GM21360 (cell line): Measurements from ENCODE around the gene TLE4.

ENCODE experiments used
- ATAC-seq: cut with Tn5 transposase; IDR thresholded peaks from one replicate; pipeline ENCODE4 v1.9.1; 2021; ENCODE audit warnings: mild to moderate bottlenecking, moderate library complexity; ENCODE audit not compliant: unreplicated experiment

TLE4 gene

DNA sequence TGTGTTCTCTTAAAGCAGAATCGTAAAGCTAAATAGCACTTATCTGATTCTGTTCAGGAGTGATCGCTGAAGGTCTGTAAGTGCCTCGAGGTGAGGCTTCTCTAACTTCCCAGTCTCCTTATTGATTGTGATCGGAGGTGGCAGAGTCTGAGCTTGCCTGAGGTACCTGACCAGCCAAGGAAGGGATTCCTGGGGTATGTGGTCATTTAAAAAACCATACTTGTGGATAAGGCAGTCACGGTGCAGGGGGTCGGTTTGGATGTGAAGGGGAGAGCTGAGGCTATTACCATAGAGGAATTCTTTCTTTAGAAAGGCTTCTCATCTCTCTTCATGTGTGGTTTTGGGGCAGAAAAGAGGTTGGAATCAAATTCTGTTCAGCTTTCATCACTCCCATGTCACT is 193.7 kb downstream of the TLE4 start:
- no peak for ATAC-seq

DNA sequence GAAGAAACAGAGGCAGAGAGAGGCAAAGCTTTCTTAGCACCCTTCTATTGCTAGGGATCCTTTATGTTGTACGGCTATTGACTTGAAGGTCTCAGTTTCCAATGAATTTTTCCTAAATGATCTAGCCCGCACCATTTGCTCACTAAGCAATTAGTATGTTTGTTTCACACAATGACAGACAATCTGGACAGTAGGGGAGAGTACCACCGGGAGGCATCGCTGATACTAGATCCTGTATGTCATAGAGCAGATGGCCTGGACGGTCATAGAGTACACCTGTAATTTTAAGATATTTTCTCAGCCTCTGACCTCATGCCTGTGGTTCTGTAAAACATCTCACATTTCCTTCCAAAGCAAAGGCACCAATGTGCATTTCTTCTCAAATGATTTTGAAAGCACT is 194.3 kb downstream of the TLE4 start:
- no peak for ATAC-seq

DNA sequence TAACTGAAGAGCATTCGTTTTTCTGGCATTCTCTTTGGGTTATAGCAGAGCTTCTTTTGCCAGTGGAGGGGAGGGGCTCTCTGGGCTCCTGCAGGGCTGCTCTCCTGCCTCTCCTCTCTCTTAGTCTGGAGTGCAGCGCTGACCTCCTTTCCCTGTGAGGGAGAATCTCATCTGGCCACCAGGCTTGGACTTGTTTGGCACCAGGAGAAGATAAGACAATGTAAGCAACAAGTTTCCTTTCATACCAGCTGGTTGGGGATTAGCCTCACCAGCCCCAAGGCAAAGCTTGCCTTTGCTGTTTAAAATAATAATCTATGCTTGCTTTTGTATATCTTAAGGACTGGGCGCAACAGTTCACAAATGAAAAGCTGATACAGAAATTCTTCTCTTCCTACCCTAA is 196.4 kb downstream of the TLE4 start:
- no peak for ATAC-seq

DNA sequence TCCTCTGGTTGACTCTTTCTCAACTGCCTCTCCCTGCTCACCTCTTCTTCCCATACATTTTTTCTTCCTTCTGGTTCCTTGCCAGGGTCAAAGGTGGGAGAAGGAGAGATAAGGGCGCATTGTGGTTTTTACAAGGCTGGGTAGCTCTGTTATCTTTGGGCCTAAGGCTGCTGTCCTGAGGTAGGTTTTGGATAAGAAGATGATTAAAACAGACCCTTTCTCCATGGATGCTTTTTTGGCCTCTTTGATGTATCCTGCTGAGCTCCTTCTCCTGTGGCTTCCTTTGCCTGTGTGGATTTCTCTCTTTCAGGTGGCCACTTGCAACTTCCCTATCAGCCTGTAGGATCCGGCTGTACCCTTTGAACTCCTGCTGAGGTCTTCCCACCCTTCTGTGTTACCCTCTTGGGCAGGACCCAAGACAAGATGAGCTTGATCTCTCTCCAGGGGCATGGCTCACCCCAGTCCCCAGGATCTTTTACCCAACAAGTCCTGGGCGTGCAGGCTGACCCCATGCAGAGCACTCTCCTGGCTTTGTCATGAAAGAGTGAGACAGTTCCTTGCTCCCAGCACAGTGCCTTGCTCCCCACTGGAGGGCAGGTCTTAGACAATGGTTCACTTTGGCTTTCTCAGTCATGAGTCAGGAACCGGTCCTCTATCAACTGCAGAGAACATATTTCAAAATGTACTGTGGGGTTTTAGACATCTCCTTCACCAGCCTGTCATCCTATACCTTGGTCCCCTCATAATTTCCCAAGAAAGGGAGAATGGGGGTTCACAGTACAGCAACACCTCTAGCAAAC is 197.9 kb downstream of the TLE4 start:
- no peak for ATAC-seq

DNA sequence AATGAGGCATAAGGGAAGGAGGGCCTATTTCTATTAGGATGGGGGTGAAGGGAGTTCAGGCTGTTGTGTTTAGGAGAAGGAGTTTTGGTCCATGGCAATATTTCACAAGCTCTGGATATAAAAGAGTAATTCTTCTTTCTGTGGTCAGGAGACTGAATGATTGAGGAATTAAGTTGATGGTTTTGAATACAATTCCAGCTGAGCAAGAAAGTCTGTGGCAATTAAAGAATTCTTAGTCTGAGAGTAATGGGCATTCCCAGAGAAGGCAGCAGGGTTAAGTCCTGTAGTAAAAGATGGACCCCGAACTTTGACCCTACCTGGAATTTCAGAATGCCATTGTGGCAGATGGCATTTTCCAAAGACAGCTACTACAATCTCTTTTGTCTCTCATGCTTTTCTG is 202.6 kb downstream of the TLE4 start:
- ATAC-seq, result no peak
